Activated CD4-positive, alpha-beta T cell treated with anti-CD3 and anti-CD28 coated beads, Interleukin-2, amount 50 U/mL, for 4 hours (primary cell): ENCODE data around the gene ANKRD28.
"Not testable (repeated sequence)": the region's sequence is repeated elsewhere in the genome, so short reads cannot be mapped to it uniquely, and the experiment has no call there.

Source experiments
- DNase-seq, 2 experiments: peaks; one replicate each; pipeline ENCODE4 v3.0.0-alpha.2; 2020

The ANKRD28 gene

GRCh38 chr3:15769256-15769915 lies 28.4 kb downstream of the ANKRD28 start:
- DNase-seq, result no peak

- no peak for DNase-seq
Measured at GRCh38 chr3:15768421-15769255, 29.1 kb downstream of the ANKRD28 start.

GRCh38 chr3:15766406-15766805 lies 31.4 kb downstream of the ANKRD28 start:
- DNase-seq, result no peak

DNA sequence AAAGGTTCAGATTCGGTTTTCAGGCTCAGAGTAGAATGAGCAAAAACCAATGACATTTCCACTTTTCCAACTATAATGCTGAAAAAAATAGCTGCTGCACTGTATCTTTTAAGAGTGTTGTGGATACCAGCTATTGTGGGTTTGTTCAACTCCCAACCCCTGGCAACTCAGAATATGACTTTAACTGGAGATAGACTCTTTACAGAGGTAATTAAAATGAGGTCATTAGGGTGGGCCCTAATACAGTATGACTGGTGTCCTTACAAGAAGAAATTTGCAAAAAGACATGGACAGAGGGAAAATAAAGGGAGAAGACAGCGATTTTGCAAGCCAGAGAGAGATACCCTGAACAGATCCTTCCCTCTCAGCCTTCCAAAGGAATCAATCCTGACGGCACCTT lies 39.5 kb downstream of the ANKRD28 start:
- DNase-seq, result no peak

DNA sequence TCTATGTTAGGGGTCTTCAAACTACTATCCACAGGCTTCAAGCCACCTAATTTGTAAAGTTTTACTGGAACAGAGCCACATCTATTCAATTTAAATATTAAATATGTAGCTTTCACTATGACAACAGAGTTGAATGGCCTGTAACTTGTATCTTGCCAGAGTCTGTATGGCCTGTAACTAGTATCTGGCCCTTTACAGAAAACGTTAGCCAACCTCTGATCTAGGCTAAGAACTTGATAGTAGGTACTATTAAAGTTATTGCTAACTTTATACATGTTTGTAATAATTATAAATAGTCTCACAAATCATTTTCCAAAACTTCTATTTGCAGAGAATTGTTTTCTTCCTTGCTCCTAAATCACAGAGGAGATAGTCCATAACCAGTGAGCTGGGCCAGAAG lies 40.0 kb downstream of the ANKRD28 start:
- no peak for DNase-seq

- no peak for DNase-seq
Measured at GRCh38 chr3:15756505-15756904, 41.3 kb downstream of the ANKRD28 start.

GRCh38 chr3:15755780-15756179 lies 42.0 kb downstream of the ANKRD28 start:
- no peak for DNase-seq

DNA sequence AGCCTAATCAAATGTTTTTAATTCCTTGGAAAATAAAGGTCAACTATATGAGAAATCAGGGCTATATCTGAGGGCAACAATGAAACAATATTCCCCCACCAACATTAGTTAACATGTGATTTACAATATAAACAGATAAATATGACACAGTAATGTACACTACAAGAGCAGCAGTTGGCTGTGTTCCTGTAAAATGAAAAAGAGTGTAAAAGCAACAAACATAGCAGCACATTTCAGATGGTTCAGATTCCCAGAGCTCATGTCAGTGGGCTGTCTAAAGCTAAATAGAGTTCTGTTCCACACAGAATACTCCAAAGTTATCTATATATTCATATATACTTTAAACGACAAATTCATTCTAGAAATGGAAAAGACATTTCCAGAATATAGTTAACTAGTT lies 42.6 kb downstream of the ANKRD28 start:
- DNase-seq, result no peak

DNA sequence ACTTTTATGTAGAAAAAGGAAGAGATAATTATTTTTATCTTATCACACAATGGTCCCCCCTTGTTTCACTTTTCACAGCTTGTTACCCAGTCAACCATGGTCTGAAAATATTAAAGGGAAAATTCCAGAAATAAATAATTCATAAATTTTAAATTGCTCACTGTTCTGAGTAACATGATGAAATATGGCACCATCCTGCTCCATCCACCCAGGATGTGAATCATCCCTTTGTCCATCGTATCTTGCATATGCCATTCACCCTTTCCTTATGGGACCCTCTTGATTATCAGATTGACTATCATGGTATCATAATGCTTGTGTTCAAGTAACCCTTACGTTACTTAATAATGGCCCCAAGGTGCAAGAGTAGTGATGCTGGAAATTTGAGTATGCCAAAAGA lies 43.7 kb downstream of the ANKRD28 start:
- no peak for DNase-seq

DNA sequence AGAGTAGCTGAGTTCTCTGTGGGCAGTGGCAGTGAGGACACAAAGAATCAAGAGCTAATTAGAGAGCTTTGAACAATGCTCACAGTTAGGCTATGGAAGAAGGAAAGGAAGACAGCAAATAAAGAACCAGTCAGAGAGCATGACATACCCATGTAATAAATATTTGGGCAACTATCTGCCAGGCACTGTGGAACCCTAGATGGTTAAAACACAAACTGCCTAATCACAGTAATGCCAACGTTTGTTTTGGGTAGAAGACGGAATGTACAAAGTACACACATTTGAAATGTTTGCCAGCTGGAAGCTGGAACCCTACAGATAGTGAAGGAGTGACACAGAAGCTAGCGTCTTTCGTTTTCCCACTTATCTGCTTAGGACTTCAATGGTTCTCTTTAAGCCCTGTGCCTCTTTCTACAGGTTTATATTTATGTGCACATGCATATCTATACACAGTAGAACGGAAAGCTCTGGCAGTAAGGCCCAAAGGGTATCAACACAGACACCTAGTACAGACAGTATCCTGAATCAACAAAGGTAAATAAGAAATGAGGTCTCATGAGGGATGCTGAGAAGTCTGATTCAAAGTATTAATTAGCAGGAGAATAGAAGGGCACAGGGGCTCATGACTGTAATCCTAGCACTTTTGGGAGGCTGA lies 44.6 kb downstream of the ANKRD28 start:
- DNase-seq, result no peak

GRCh38 chr3:15750879-15751278 lies 46.9 kb downstream of the ANKRD28 start:
- no peak for DNase-seq

GRCh38 chr3:15750143-15750542 lies 47.6 kb downstream of the ANKRD28 start:
- no peak for DNase-seq

- not testable (repeated sequence) for DNase-seq
Measured at GRCh38 chr3:15745896-15746295, 51.9 kb downstream of the ANKRD28 start.

DNA sequence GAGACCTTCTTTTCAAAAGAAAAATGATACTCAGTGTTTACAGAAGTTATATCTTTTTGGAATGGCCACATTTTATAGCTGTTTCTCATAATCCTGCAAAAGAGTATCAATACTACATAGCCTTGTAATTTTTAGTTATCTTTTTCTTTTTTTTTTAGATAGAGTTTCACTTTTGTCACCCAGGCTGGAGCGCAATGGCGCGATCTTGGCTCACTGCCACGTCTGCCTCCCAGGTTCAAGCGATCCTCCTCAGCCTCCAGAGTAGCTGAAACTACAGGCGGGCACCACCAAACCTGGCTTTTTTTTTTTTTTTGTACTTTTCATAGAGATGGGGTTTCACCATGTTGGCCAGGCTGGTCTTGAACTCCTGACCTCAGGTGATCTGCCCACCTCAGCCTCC lies 53.6 kb downstream of the ANKRD28 start:
- DNase-seq, result no peak

DNA sequence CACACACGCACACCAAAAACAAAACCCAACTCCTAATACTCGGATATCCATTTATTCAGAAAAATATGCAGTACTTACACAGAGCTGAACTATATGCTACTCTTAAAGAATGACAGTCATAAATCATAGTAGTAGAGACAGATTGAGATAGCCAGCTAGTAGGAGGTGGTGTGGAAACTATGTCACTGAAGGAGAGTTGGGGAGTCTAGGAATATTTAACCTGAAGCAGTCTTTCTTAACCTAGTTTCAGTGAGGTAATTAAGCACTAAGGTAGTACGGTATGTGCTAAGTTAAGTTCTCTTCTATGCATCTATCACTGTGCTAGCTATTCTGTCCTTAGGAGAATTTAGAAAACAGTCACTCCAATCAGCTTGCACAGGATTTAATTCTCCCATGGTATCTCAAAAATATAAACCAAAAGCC lies 54.2 kb downstream of the ANKRD28 start:
- DNase-seq, result no peak

- DNase-seq, result not testable (repeated sequence)
Measured at GRCh38 chr3:15742236-15742635, 55.5 kb downstream of the ANKRD28 start.

GRCh38 chr3:15738616-15739005 lies 59.2 kb downstream of the ANKRD28 start:
- not testable (repeated sequence) for DNase-seq

- DNase-seq, result no peak
Measured at GRCh38 chr3:15731024-15731423, 66.8 kb downstream of the ANKRD28 start.

- DNase-seq, result no peak
Measured at GRCh38 chr3:15728766-15729165, 69.0 kb downstream of the ANKRD28 start.

- DNase-seq, result no peak
Measured at GRCh38 chr3:15726881-15727280, 70.9 kb downstream of the ANKRD28 start.

- no peak for DNase-seq
Measured at GRCh38 chr3:15726043-15726442, 71.7 kb downstream of the ANKRD28 start.

DNA sequence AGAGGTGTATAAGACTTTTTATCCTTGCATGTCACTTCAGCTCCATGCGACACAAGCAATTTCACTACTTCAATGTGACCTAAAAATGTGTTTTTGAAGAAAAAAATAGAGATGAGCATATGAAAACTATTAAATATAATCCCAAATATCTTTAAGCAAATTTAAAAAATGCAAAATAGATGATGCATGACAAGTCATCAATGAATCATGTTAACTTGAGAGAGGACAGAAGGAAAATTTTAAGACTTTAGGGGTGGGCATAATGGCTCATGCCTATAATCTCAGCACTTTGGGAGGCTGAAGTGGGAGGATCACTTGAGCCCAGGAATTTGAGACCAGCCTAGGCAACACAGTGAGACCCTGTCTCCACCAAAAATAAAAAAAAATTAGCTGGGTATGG lies 73.3 kb downstream of the ANKRD28 start:
- no peak for DNase-seq

- no peak for DNase-seq
Measured at GRCh38 chr3:15723624-15723884, 74.2 kb downstream of the ANKRD28 start.
